Colonic mucosa (tissue), 4 donors: ENCODE data around the gene ERFL. TPM values are rescaled to one million over a fixed set of nuclear protein-coding genes. Genes with fewer than 3 reads are reported as not detected.
"Not testable (repeated sequence)": the region's sequence is repeated elsewhere in the genome, so short reads cannot be mapped to it uniquely, and the experiment has no call there.

Experiments
- DNase-seq: peaks from one replicate; pipeline ENCODE4 v3.0.0-alpha.2; 2020
- H3K27ac ChIP-seq: fragments of 200-600 bp; one replicate; pipeline ENCODE4 v1.8.0; 2021
- H3K27me3 ChIP-seq: fragments of 200-600 bp; one replicate; pipeline ENCODE4 v1.8.0; 2021
- H3K36me3 ChIP-seq: fragments of 200-600 bp; one replicate; pipeline ENCODE4 v1.8.0; 2021
- H3K4me1 ChIP-seq: fragments of 200-600 bp; one replicate; pipeline ENCODE4 v1.8.0; 2021; ENCODE audit warnings: mild to moderate bottlenecking
- H3K4me3 ChIP-seq: fragments of 200-600 bp; one replicate; pipeline ENCODE4 v1.8.0; 2021
- H3K9ac ChIP-seq, 2 donors: one replicate each; pipeline ENCODE4 v1.7.0; 2013; ENCODE audit warnings: control low read depth in 2 of 2, low read depth in 2 of 2, low read length in 2 of 2
- H3K9me3 ChIP-seq: fragments of 200-600 bp; one replicate; pipeline ENCODE4 v1.8.0; 2021
- intact Hi-C: fragments of 100-400 bp; cut with DNase I; formaldehyde crosslinking; loops from one replicate; pipeline ENCODE4 v1.14.1; 2022
- total RNA-seq, 2 donors: library from RNA; stranded (reverse); fragmentation: NEBNext Ultra II Directional in 1 of 2; extraction: Animal tissue kit (Norgen Biotek cat#: 25700) in 1 of 2; gene quantifications; one replicate each; pipeline ENCODE4 v1.2.1, GENCODE V29; 2021
- TF ChIP-seq, protein P1 (sequence below): fragments of 200-600 bp; IDR thresholded peaks from one replicate; pipeline ENCODE4 v1.8.0; 2022; ENCODE audit warnings: antibody characterized with exemption, mild to moderate bottlenecking
- donor health status: healthy.
- donor health status: DM: no; HTN: no; CAD: no.
- donor health status: DM: no; HTN: no; CAD: no.

Gene ERFL
- total RNA-seq, 2 donors from 2014 or later: 0.42 to 0.47 TPM

DNA sequence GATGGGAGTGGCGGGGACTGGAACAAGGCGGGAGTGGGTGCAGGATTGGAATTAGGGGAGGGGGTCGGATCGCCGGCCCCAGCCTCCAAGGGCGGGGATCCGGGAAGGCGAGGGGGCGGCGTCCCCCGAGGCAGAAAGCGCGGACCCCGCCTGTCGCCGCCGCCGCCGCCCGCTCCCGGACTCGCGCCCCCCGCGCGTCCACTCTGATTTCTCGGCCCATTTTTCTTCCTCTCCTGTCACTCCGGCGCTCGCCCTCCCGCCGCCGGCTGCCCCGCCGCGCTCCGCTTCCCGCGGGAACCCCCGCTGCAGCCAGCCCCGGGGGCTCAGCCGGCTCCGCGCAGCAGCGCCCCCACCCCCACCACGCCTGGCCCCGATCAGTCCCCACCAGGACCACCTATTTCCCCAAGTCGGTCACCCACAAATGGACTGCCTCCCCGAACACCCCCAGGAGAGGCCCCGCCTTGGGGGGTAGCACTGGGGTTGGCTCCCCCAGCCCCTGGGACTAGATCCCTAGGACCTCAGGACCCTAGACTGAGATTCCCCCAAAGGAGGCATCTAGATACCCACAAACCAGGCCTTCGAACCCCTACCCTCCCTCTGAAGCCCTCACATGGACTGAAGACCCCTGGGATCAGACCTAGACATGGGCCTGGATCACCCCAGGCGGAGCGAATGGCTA, 12.6 kb upstream of the ERFL start:
- DNase-seq: no peak
- intact Hi-C loops: no loop called here
- no peaks in the 10 kb centered on the region for H3K36me3 ChIP-seq
- H3K27ac ChIP-seq: no peak overlapping the region
- no peaks in the 10 kb centered on the region for H3K4me1 ChIP-seq
- H3K27me3 ChIP-seq: peaks cover 7% of the 10 kb centered on the region
- TF ChIP-seq, protein P1, sequence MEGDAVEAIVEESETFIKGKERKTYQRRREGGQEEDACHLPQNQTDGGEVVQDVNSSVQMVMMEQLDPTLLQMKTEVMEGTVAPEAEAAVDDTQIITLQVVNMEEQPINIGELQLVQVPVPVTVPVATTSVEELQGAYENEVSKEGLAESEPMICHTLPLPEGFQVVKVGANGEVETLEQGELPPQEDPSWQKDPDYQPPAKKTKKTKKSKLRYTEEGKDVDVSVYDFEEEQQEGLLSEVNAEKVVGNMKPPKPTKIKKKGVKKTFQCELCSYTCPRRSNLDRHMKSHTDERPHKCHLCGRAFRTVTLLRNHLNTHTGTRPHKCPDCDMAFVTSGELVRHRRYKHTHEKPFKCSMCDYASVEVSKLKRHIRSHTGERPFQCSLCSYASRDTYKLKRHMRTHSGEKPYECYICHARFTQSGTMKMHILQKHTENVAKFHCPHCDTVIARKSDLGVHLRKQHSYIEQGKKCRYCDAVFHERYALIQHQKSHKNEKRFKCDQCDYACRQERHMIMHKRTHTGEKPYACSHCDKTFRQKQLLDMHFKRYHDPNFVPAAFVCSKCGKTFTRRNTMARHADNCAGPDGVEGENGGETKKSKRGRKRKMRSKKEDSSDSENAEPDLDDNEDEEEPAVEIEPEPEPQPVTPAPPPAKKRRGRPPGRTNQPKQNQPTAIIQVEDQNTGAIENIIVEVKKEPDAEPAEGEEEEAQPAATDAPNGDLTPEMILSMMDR: no peak
- peak overlapping the region in 1 of 2 donors; percentile 78 for H3K9ac ChIP-seq
- peak overlapping the region; percentile 40 for H3K4me3 ChIP-seq
- no peaks in the 10 kb centered on the region for H3K9me3 ChIP-seq

DNA sequence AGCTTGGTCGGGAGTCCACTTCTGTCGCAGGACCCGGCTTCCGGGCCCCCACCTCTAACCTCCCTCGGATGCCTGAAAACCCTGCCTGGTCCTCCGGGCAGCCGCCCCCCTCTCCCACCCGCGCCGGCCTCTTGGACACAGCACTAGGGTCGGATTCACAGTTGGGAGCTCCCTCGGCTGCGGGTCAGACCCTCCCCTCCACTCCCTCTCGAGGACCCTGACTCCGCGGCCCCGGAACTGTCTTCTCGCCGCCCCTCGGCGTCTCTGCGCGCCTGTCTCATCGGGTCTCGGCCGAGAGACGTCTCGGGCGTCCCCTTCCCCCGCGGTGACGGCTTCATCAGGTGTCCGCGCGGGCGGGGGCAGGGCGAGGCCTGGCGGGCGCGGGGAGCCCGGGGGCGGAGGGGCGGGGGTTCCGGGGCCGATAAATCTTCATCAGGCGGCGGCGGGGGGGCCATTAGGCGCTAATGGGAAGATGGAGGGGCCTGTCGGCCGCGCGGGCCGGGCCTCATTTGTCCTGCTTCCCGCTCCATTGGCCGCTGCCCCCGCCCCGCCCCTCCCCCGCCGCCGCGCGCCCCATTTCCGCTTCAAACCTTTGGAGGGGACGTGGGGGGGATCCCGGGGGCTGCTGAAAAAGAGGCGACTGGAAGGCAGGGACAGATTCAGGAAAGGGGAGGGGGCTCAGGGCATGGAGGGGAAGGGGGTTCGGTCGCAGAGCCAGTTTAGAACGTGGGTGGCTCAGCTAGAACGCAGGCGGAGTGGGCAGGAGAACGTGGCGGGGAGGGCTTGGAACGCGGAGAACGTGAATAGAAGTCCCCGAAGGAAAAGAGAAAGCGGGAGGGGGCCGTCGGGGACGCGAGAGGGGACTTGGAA, 11.8 kb upstream of the ERFL start:
- H3K4me3 ChIP-seq: peak overlapping the region; percentile 40
- H3K4me1 ChIP-seq: no peaks in the 10 kb centered on the region
- H3K36me3 ChIP-seq: no peaks in the 10 kb centered on the region
- H3K9ac ChIP-seq: peak overlapping the region; percentile 55 to 78
- intact Hi-C loops: no loop called here
- H3K9me3 ChIP-seq: no peaks in the 10 kb centered on the region
- H3K27ac ChIP-seq: no peak overlapping the region
- no peak for DNase-seq
- peaks cover 12% of the 10 kb centered on the region for H3K27me3 ChIP-seq
- TF ChIP-seq, protein P1: no peak

DNA sequence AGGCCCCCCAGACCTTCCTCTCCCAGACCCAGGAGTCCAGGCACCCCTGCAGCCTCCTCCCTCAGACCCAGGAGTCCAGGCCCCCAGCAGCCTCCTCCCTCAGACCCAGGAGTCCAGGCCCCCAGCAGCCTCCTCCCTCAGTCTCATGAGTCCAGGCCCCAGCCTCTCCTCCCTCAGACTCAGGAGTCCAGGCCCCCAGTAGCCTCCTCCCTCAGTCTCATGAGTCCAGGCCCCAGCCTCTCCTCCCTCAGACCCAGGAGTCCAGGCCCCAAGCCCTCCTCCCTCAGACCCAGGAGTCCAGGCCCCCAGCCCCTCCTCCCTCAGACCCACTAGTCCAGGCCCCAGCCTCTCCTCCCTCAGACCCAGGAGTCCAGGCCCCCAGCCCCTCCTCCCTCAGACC, 11.0 kb upstream of the ERFL start:
- H3K36me3 ChIP-seq, DNase-seq, H3K9me3 ChIP-seq, H3K9ac ChIP-seq, H3K27ac ChIP-seq, intact Hi-C loops, H3K4me3 ChIP-seq, H3K4me1 ChIP-seq: not testable (repeated sequence)
- H3K27me3 ChIP-seq: peaks cover 12% of the 10 kb centered on the region

DNA sequence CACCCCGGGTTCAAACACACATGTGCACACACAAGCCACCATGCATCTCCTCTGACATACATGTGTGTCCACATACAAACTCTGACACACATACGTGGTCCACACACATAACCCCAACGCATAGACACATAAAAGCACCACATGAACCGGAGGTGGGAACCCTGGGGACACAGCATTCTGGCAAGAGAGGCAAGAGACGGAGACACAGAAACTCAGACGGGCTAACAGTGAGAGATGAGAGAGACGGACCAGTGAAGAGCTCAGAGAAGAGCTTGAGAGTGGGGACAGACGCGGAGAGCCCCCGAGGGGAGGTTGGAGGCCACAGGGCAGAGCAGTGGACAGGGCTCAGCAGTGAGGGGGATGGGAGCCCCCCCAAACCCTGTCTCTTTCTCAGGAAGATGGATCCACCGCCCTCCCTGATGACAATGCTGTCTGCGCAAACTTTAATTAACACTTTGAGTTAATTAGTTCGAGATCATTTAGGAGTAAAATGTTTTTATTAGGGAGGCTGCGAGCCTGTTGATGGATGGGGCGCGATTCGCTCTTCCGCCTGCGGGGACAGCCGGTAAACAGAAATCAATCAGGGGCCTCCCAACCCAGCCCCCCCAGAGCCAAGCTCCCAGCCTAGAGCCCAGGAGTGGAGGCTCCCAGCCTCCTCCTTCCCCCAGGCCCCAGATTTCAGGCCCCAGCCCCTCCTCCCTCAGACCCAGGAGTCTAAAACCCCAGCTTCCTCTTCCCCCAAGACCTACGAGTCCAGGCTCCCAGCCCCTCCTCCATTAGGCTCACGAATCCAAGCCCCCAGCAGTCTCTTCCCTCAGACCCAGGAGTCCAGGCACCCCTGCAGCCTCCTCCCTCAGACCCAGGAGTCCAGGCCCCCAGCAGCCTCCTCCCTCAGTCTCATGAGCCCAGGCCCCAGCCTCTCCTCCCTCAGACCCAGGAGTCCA, 9.5 kb upstream of the ERFL start:
- no peaks in the 10 kb centered on the region for H3K36me3 ChIP-seq
- H3K4me1 ChIP-seq: no peaks in the 10 kb centered on the region
- no peak overlapping the region for H3K9ac ChIP-seq
- H3K9me3 ChIP-seq: no peaks in the 10 kb centered on the region
- no peak overlapping the region for H3K27ac ChIP-seq
- DNase-seq: no peak
- intact Hi-C loops: no loop called here
- H3K27me3 ChIP-seq: peaks cover 12% of the 10 kb centered on the region
- TF ChIP-seq, protein P1: no peak
- H3K4me3 ChIP-seq: no peak overlapping the region

DNA sequence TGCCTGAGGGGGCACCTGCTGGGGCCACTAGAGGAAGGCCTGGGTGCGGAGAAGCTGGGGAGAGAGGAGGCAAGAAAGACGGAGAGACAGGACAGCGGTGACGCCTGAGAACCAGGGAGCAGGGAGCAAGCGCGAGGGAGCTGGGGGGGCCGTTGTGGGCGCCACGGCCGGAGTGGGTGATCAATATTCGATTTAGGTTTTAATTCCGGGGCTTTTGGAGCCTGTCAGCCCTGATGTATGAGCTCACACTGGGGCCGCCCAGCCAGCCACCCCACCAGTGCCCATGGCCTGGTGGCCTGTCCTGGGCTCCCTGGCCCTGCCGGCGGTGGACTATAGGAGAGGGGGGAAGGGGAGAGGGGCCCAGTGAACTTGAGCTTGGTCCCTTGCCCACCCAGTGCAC, 8.7 kb upstream of the ERFL start:
- Histone ChIP-seq H3K4me1 (no peaks in the 10 kb centered on the region), H3K4me3 (no peak overlapping the region), H3K9me3 (no peaks in the 10 kb centered on the region), H3K27ac (no peak overlapping the region), H3K36me3 (no peaks in the 10 kb centered on the region), H3K9ac (no peak overlapping the region), H3K27me3 (peaks cover 12% of the 10 kb centered on the region)
- no peak for DNase-seq
- TF ChIP-seq, protein P1: no peak
- intact Hi-C loops: no loop called here
